Activated T-cell treated with anti-CD3 and anti-CD28 coated beads, Interleukin-2, amount 50 U/mL, for 72 hours (primary cell): ENCODE results near the gene SLC12A1. TPM values are rescaled to one million over a fixed set of nuclear protein-coding genes. Genes with fewer than 3 reads are reported as not detected.

Experiments
- total RNA-seq, 2 donors: library from RNA; stranded (reverse); gene quantifications; one replicate each; pipeline ENCODE4 v1.2.3, GENCODE V29; 2022

SLC12A1 gene
- total RNA-seq, 2 donors from 2014 or later: not detected

Other genes with a start within 250 kb of the SLC12A1 start
- gene SLC24A5, start 85.3 kb upstream of the SLC12A1 start, total RNA-seq: not detected
- 10 to 100 TPM; 44.2 to 47.6 TPM for gene MYEF2, start 28.0 kb upstream of the SLC12A1 start, total RNA-seq
- not detected for gene CTXN2, start 14.6 kb upstream of the SLC12A1 start, total RNA-seq
- gene DUT, start 125.1 kb downstream of the SLC12A1 start, total RNA-seq: 100 to 1,000 TPM; 279 to 288 TPM